Activated CD8-positive, alpha-beta T cell treated with anti-CD3 and anti-CD28 coated beads for 36 hours (primary cell): ENCODE measurements around the gene PASD1. TPM values are rescaled to one million over a fixed set of nuclear protein-coding genes. Genes with fewer than 3 reads are reported as not detected.

Experiments used
- ATAC-seq: fragments of 200-7000 bp; cut with Tn5 transposase; one replicate; pipeline ENCODE4 v1.10.0; 2021; ENCODE audit warnings: mild to moderate bottlenecking, moderate library complexity
- CTCF ChIA-PET: fragments of 350-600 bp; sonication (Branson Sonifier 250); formaldehyde crosslinking; loops from one replicate; lab custom pipeline; 2021; ENCODE audit warnings: antibody characterized with exemption; lab: Charles Lee
- POLR2A ChIA-PET: fragments of 350-600 bp; sonication (Branson Sonifier 250); formaldehyde crosslinking; loops from one replicate; lab custom pipeline; 2021; ENCODE audit warnings: antibody characterized with exemption; lab: Charles Lee
- DNase-seq: peaks from one replicate; pipeline ENCODE4 v3.0.0-alpha.2; 2020
- H3K27ac Mint-ChIP-seq: one replicate; pipeline ENCODE4 v1.8.0; 2021; ENCODE audit warnings: mild to moderate bottlenecking, mixed read lengths
- H3K27me3 Mint-ChIP-seq: one replicate; pipeline ENCODE4 v1.8.0; 2021; ENCODE audit warnings: mixed read lengths
- H3K36me3 Mint-ChIP-seq: one replicate; pipeline ENCODE4 v1.8.0; 2021; ENCODE audit warnings: low read depth, mixed read lengths
- H3K4me1 Mint-ChIP-seq: one replicate; pipeline ENCODE4 v1.8.0; 2021; ENCODE audit warnings: low read depth, mixed read lengths
- H3K4me3 Mint-ChIP-seq: one replicate; pipeline ENCODE4 v1.8.0; 2021; ENCODE audit warnings: mild to moderate bottlenecking, moderate library complexity, mixed read lengths
- H3K9me3 Mint-ChIP-seq: one replicate; pipeline ENCODE4 v1.8.0; 2021; ENCODE audit warnings: mixed read lengths
- CTCF ChIP-seq: fragments of 200-600 bp; IDR thresholded peaks from one replicate; pipeline ENCODE4 v1.8.0; 2022; ENCODE audit warnings: antibody characterized with exemption, mild to moderate bottlenecking
- intact Hi-C: fragments of 100-400 bp; cut with micrococcal nuclease; formaldehyde crosslinking; loops from one replicate; pipeline ENCODE4 v1.10.0; 2022
- total RNA-seq, 2 experiments: library from RNA; stranded (reverse); gene quantifications; one replicate each; pipeline ENCODE4 v1.2.3, GENCODE V29; 2021

Gene PASD1
- total RNA-seq, 2 experiments from 2014 or later: not detected

DNA sequence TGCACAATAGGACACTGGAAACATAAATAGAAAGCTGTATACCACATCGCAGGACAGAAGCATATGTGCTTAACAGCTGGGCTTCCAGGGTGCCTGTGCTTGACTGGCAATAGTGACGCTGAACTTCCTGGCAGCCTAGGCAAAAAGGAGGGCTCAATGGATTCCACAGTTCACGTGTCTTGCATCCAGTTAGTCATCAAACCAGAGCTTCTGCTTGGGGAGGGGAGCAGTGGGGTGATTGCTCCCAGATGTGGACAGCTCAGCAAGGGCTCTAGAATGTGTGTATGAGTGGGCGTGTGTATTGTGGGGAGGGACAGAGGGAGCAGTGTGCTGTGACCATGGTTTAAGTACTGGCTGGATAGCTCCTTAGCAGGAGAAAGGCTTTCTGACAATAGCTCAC is 134.0 kb downstream of the PASD1 start:
- DNase-seq (no peak), ATAC-seq (no peak)
- H3K27me3 Mint-ChIP-seq: peaks cover 16% of the 10 kb centered on the region
- intact Hi-C loops: no loop called here
- H3K27ac Mint-ChIP-seq: no peak overlapping the region
- H3K36me3 Mint-ChIP-seq: no peaks in the 10 kb centered on the region
- CTCF ChIA-PET: no interaction called here
- no peak overlapping the region for H3K4me3 Mint-ChIP-seq
- POLR2A ChIA-PET: no interaction called here
- H3K4me1 Mint-ChIP-seq: no peaks in the 10 kb centered on the region
- TF ChIP-seq CTCF: no peak
- no peaks in the 10 kb centered on the region for H3K9me3 Mint-ChIP-seq

GRCh38 chrX:151698485-151698884 is 135.0 kb downstream of the PASD1 start:
- ChIA-PET POLR2A (no interaction called here), CTCF (no interaction called here)
- Mint-ChIP-seq H3K27me3 (peaks cover 14% of the 10 kb centered on the region), H3K4me3 (no peak overlapping the region), H3K4me1 (no peaks in the 10 kb centered on the region), H3K9me3 (no peaks in the 10 kb centered on the region), H3K36me3 (no peaks in the 10 kb centered on the region), H3K27ac (no peak overlapping the region)
- intact Hi-C loops: no loop called here
- DNase-seq: no peak
- TF ChIP-seq CTCF: no peak
- no peak for ATAC-seq

DNA sequence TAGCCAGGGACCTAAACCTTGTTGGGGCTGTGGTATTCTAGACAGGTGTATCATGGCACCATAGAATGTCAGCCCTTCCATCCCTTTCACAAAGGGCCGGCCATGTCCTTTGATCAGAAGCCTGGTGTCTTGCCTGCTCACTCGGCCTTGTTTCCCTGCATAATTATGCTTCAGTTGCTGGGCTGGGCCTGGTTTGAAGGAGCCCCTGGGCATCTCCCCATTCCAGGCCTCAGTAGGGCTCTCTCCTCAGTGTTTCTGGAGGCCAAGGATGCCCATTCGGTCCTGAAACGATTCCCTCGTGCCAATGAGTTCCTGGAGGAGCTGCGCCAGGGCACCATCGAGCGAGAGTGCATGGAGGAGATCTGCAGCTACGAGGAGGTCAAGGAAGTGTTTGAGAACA is 136.3 kb downstream of the PASD1 start:
- no peak for TF ChIP-seq CTCF

DNA sequence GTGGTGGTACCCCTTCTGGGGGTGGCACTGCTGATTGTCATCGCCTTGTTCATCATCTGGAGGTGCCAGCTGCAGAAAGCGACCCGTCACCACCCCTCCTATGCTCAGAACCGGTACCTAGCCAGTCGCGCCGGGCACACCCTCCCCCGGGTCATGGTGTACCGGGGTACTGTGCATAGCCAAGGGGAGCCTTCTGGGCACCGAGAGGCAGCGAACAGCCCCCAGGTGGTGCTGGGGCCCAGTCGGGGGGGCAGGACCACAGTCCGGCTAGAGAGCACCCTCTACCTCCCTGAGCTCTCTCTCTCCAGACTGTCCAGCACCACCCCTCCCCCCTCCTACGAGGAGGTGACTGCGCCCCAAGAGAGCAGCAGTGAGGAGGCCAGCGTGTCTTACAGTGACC is 137.1 kb downstream of the PASD1 start:
- Mint-ChIP-seq H3K9me3 (no peaks in the 10 kb centered on the region), H3K4me1 (no peaks in the 10 kb centered on the region)

More for the DNA sequence above, 136.3 kb downstream of the PASD1 start:
- no peak overlapping the region for H3K27ac Mint-ChIP-seq
- no peaks in the 10 kb centered on the region for H3K36me3 Mint-ChIP-seq
- no peak for ATAC-seq
- no peak overlapping the region for H3K4me3 Mint-ChIP-seq
- no peaks in the 10 kb centered on the region for H3K9me3 Mint-ChIP-seq
- intact Hi-C loops: no loop called here
- CTCF ChIA-PET: no interaction called here
- peaks cover 11% of the 10 kb centered on the region for H3K27me3 Mint-ChIP-seq
- POLR2A ChIA-PET: interaction anchor here (0.7 kb wide), 1 partner anchor 26 kb away, joined by 3 read pairs; no protein-coding TSS in a partner anchor
- no peaks in the 10 kb centered on the region for H3K4me1 Mint-ChIP-seq
- DNase-seq: no peak

DNA sequence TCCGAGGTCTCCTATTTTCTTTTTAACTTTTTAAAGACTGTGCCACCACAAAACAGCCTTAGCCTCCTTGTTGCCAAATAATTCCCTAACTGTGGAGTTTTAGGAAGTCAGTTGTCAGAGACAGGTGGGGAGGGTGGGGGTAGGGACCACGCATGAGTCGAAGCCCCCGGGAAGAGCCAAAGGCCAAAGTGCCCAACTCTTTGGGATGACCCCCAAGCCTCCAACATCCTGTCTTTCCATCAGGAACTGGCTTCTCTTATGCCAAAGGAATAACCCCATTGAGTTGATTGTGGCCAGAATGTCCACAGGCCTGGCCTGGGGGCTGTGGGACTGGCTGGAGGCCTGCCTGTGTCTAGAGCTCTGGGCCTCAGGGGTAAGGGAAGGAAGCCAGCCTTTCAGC is 137.6 kb downstream of the PASD1 start:
- POLR2A ChIA-PET: no interaction called here
- CTCF ChIA-PET: no interaction called here
- ATAC-seq (no peak), DNase-seq (no peak)
- Mint-ChIP-seq H3K27me3 (peaks cover 5% of the 10 kb centered on the region), H3K9me3 (no peaks in the 10 kb centered on the region), H3K36me3 (no peaks in the 10 kb centered on the region), H3K4me1 (no peaks in the 10 kb centered on the region), H3K27ac (no peak overlapping the region), H3K4me3 (no peak overlapping the region)
- no peak for TF ChIP-seq CTCF
- intact Hi-C loops: no loop called here

More for the DNA sequence above, 137.1 kb downstream of the PASD1 start:
- TF ChIP-seq CTCF: no peak
- H3K4me3 Mint-ChIP-seq: no peak overlapping the region
- no peak overlapping the region for H3K27ac Mint-ChIP-seq
- ATAC-seq (no peak), DNase-seq (no peak)
- peaks cover 9% of the 10 kb centered on the region for H3K27me3 Mint-ChIP-seq
- ChIA-PET POLR2A (no interaction called here), CTCF (no interaction called here)
- intact Hi-C loops: no loop called here
- H3K36me3 Mint-ChIP-seq: no peaks in the 10 kb centered on the region
